Measurements from ENCODE around the gene SRC.

- TF ChIP-seq CTCF (IDR thresholded peaks at IDR 0.05) (no peak), EP300 (IDR thresholded peaks at IDR 0.05) (no peak)
These were observed 97.7 kb downstream of the SRC start for GRCh38 chr20:37443596-37443995.

Data from gastroesophageal sphincter (tissue), 3 donors.